ENCODE results near the gene TRAPPC5. TPM values are rescaled to one million over a fixed set of nuclear protein-coding genes. Genes with fewer than 3 reads are reported as not detected.
"Not testable (repeated sequence)": the region's sequence is repeated elsewhere in the genome, so short reads cannot be mapped to it uniquely, and the experiment has no call there.

Gene TRAPPC5
- polyA plus RNA-seq, 1 donor, result 51.2 TPM

DNA sequence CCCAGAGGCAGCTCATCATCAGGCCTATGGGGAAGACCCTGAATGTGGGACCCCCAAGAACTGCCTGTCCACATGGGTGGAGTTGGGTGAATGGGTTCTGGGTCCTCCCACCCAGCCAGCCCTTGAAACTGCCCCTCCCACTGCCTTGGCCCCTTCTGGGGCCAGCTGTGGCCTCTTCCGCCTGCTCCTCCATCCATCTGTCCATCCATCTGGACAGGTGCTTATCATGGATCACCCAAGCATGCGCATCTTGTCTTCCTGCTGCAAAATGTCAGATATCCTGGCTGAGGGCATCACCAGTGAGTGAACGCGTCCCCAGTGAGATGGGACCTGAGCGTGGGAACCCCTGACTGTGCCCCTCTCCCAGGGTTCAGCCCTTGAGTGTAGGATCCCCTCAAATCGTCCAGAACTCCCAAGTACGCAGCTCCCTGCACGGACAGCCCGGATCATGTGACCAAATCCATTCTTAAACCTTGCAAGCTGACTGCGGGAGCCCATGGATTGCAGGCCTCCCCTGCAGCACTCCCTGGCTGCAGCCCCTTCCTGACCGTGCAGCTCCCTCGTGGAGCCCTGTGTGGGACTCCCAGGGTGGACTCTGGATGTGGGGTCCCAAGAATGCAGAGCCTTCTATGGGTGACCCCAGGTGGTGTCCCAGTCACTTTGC lies 41.7 kb upstream of the TRAPPC5 start:
- no peak overlapping the region for H3K4me3 ChIP-seq (ENCODE audit: low read length)
- no peak for DNase-seq

GRCh38 chr19:7639863-7640348 lies 40.7 kb upstream of the TRAPPC5 start:
- H3K27me3 ChIP-seq (ENCODE audit: control insufficient read depth, insufficient read depth, low read length), result peaks cover 7% of the 10 kb centered on the region
- H3K9me3 ChIP-seq (ENCODE audit: control insufficient read depth, low read depth, low read length), result no peaks in the 10 kb centered on the region
- DNase-seq, result no peak
- H3K27ac ChIP-seq (ENCODE audit: low read length), result no peak overlapping the region
- WGBS (ENCODE audit: insufficient coverage, low lambda C conversion rate), result no CpG with 5 or more reads among the region's 13 CpGs
- peaks cover 9% of the 10 kb centered on the region for H3K4me1 ChIP-seq (ENCODE audit: control insufficient read depth, insufficient read depth, low read length)
- no peak overlapping the region for H3K4me3 ChIP-seq (ENCODE audit: low read length)
- peaks cover 21% of the 10 kb centered on the region for H3K36me3 ChIP-seq (ENCODE audit: control insufficient read depth, insufficient read depth, low read length)

More for the DNA sequence above, 41.7 kb upstream of the TRAPPC5 start:
- H3K4me1 ChIP-seq (ENCODE audit: control insufficient read depth, insufficient read depth, low read length), result peaks cover 9% of the 10 kb centered on the region
- no peak overlapping the region for H3K27ac ChIP-seq (ENCODE audit: low read length)
- H3K36me3 ChIP-seq (ENCODE audit: control insufficient read depth, insufficient read depth, low read length), result peaks cover 16% of the 10 kb centered on the region
- WGBS (ENCODE audit: insufficient coverage, low lambda C conversion rate), result no CpG with 5 or more reads among the region's 12 CpGs
- peaks cover 7% of the 10 kb centered on the region for H3K27me3 ChIP-seq (ENCODE audit: control insufficient read depth, insufficient read depth, low read length)
- no peaks in the 10 kb centered on the region for H3K9me3 ChIP-seq (ENCODE audit: control insufficient read depth, low read depth, low read length)

DNA sequence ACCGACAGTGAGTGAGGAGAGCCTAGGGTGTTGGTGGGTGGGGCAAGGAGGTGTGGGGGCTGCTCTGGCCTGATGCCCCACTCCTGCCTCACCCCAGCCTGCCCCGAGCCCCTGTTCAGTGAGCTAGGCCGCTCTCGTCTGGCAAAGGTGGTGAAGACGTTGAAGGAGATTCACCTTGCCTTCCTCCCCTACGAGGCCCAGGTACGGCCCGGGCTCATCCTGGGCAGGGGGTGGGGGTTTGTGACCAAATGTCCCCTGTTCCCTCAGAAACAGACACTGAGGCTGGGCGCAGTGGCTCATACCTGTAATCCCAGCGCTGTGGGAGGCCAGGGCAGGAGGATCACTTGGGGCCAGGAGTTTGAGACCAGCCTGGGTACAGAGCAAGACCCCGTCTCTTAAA lies 39.8 kb upstream of the TRAPPC5 start:
- Histone ChIP-seq H3K27ac (ENCODE audit: low read length) (no peak overlapping the region), H3K36me3 (ENCODE audit: control insufficient read depth, insufficient read depth, low read length) (peaks cover 25% of the 10 kb centered on the region), H3K27me3 (ENCODE audit: control insufficient read depth, insufficient read depth, low read length) (peaks cover 5% of the 10 kb centered on the region), H3K4me1 (ENCODE audit: control insufficient read depth, insufficient read depth, low read length) (peaks cover 9% of the 10 kb centered on the region), H3K9me3 (ENCODE audit: control insufficient read depth, low read depth, low read length) (no peaks in the 10 kb centered on the region), H3K4me3 (ENCODE audit: low read length) (no peak overlapping the region)
- 100% methylated on average over 1 of the region's 11 CpGs for WGBS (ENCODE audit: insufficient coverage, low lambda C conversion rate)
- no peak for DNase-seq

GRCh38 chr19:7641290-7642276 lies 39.0 kb upstream of the TRAPPC5 start:
- no peak overlapping the region for H3K27ac ChIP-seq (ENCODE audit: low read length)
- no peak for DNase-seq
- peaks cover 27% of the 10 kb centered on the region for H3K36me3 ChIP-seq (ENCODE audit: control insufficient read depth, insufficient read depth, low read length)
- H3K4me1 ChIP-seq (ENCODE audit: control insufficient read depth, insufficient read depth, low read length), result peaks cover 9% of the 10 kb centered on the region
- no peaks in the 10 kb centered on the region for H3K9me3 ChIP-seq (ENCODE audit: control insufficient read depth, low read depth, low read length)
- no peak overlapping the region for H3K4me3 ChIP-seq (ENCODE audit: low read length)
- WGBS (ENCODE audit: insufficient coverage, low lambda C conversion rate), result no CpG with 5 or more reads among the region's 43 CpGs
- no peaks in the 10 kb centered on the region for H3K27me3 ChIP-seq (ENCODE audit: control insufficient read depth, insufficient read depth, low read length)

DNA sequence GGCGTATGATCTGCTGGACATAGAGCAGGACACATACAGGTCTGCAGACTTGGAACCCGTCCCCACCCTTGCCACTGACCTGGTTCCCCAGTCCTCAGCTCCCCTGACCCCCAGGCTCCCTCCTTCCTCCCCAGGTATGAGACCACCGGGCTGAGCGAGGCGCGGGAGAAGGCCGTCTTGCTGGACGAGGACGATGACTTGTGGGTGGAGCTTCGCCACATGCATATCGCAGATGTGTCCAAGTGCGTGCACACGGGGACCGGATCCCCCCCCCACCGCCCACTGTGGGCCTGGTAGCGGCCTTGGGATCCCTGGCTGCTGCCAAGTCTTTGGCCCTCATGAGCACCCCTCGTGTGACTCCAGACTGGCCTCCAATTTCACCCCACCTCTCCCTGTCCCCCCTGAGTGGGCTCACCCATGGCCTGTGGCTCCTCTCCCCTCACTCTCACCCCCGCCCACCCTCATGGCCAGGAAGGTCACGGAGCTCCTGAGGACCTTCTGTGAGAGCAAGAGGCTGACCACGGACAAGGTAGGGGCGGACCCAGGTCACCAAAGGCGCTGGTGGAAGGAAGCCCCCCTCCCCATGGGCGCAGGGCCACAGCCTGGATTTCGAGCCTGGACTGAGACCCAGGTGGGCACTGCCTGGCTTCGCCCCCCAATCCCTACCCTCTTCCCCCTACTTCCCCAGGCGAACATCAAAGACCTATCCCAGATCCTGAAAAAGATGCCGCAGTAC lies 38.2 kb upstream of the TRAPPC5 start:
- no peaks in the 10 kb centered on the region for H3K27me3 ChIP-seq (ENCODE audit: control insufficient read depth, insufficient read depth, low read length)
- DNase-seq, result no peak
- WGBS (ENCODE audit: insufficient coverage, low lambda C conversion rate), result no CpG with 5 or more reads among the region's 27 CpGs
- H3K4me3 ChIP-seq (ENCODE audit: low read length), result no peak overlapping the region
- H3K36me3 ChIP-seq (ENCODE audit: control insufficient read depth, insufficient read depth, low read length), result peaks cover 32% of the 10 kb centered on the region
- H3K27ac ChIP-seq (ENCODE audit: low read length), result no peak overlapping the region
- peaks cover 6% of the 10 kb centered on the region for H3K4me1 ChIP-seq (ENCODE audit: control insufficient read depth, insufficient read depth, low read length)
- no peaks in the 10 kb centered on the region for H3K9me3 ChIP-seq (ENCODE audit: control insufficient read depth, low read depth, low read length)

- Histone ChIP-seq H3K4me1 (ENCODE audit: control insufficient read depth, insufficient read depth, low read length) (peaks cover 3% of the 10 kb centered on the region), H3K36me3 (ENCODE audit: control insufficient read depth, insufficient read depth, low read length) (peaks cover 32% of the 10 kb centered on the region), H3K27ac (ENCODE audit: low read length) (no peak overlapping the region), H3K27me3 (ENCODE audit: control insufficient read depth, insufficient read depth, low read length) (no peaks in the 10 kb centered on the region), H3K4me3 (ENCODE audit: low read length) (no peak overlapping the region), H3K9me3 (ENCODE audit: control insufficient read depth, low read depth, low read length) (no peaks in the 10 kb centered on the region)
- DNase-seq, result no peak
- WGBS (ENCODE audit: insufficient coverage, low lambda C conversion rate), result no CpG with 5 or more reads among the region's 8 CpGs
These were observed 37.6 kb upstream of the TRAPPC5 start for GRCh38 chr19:7643031-7643415.

DNA sequence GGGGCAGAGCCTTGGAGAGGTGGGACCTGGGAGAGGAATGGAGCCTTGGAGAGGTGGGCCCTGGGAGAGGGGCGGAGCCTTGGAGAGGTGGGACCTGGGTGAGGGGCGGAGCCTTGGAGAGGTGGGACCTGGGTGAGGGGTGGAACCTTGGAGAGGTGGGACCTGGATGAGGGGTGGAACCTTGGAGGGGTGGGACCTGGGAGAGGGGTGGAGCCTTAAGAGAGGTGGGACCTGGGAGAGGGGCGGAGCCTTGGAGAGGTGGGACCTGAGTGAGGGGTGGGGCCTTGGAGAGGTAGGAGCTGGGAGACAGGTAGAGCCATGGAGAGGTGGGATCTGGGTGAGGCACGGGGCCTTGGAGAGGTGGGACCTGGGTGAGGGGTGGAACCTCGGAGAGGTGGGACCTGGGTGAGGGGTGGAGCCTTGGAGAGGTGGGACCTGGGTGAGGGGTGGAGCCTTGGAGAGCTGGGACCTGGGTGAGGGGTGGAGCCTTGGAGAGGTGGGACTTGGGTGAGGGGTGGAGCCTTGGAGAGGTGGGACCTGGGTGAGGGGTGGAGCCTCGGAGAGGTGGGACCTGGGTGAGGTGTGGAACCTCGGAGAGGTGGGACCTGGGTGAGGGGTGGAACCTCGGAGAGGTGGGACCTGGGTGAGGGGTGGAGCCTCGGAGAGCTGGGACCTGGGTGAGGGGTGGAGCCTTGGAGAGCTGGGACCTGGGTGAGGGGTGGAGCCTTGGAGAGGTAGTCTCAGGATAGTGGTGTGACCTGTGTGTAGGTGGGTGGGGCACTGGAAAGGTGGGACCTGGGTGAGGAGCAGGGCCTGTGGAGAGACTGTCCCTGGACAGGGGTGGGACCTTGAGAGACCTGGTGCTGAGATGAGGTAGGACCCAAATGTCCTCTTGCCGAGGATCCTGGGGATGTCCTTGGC lies 36.7 kb upstream of the TRAPPC5 start:
- DNase-seq, result peak in 1 of 2 donors; percentile 35
- H3K36me3 ChIP-seq (ENCODE audit: control insufficient read depth, insufficient read depth, low read length), result peaks cover 28% of the 10 kb centered on the region
- not testable (repeated sequence) for H3K9me3 ChIP-seq (ENCODE audit: control insufficient read depth, low read depth, low read length); H3K27ac ChIP-seq (ENCODE audit: low read length); H3K4me3 ChIP-seq (ENCODE audit: low read length); H3K27me3 ChIP-seq (ENCODE audit: control insufficient read depth, insufficient read depth, low read length); H3K4me1 ChIP-seq (ENCODE audit: control insufficient read depth, insufficient read depth, low read length)
- WGBS (ENCODE audit: insufficient coverage, low lambda C conversion rate), result no CpG with 5 or more reads among the region's 10 CpGs

GRCh38 chr19:7644550-7644877 lies 36.1 kb upstream of the TRAPPC5 start:
- Histone ChIP-seq H3K4me3 (ENCODE audit: low read length) (no peak overlapping the region), H3K36me3 (ENCODE audit: control insufficient read depth, insufficient read depth, low read length) (peaks cover 25% of the 10 kb centered on the region)

DNA sequence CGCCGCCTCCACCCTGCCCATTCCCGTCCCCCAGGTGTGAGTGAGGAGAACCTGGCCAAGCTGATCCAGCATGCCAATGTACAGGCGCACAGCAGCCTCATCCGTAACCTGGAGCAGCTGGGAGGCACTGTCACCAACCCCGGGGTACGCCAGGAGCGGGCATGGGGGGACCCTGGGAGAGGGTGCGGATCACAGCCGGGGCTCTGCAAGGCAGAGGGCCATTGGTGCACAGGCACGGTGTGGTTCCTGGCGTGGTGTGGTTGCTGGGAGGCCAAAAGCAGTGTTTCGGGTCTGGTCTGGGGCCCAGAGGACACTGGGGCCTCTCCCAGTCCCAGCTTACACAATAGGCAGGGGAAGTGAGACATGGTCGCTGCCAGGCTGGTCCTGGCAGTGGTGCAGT lies 35.5 kb upstream of the TRAPPC5 start:
- no peak for DNase-seq
- peaks cover 23% of the 10 kb centered on the region for H3K36me3 ChIP-seq (ENCODE audit: control insufficient read depth, insufficient read depth, low read length)

More at GRCh38 chr19:7644550-7644877, 36.1 kb upstream of the TRAPPC5 start:
- no peak for DNase-seq
- WGBS (ENCODE audit: insufficient coverage, low lambda C conversion rate), result no CpG with 5 or more reads among the region's 20 CpGs
- no peaks in the 10 kb centered on the region for H3K27me3 ChIP-seq (ENCODE audit: control insufficient read depth, insufficient read depth, low read length)
- H3K4me1 ChIP-seq (ENCODE audit: control insufficient read depth, insufficient read depth, low read length), result no peaks in the 10 kb centered on the region
- H3K27ac ChIP-seq (ENCODE audit: low read length), result no peak overlapping the region
- no peaks in the 10 kb centered on the region for H3K9me3 ChIP-seq (ENCODE audit: control insufficient read depth, low read depth, low read length)

More for the DNA sequence above, 35.5 kb upstream of the TRAPPC5 start:
- Histone ChIP-seq H3K9me3 (ENCODE audit: control insufficient read depth, low read depth, low read length) (no peaks in the 10 kb centered on the region), H3K4me3 (ENCODE audit: low read length) (no peak overlapping the region), H3K27me3 (ENCODE audit: control insufficient read depth, insufficient read depth, low read length) (no peaks in the 10 kb centered on the region), H3K4me1 (ENCODE audit: control insufficient read depth, insufficient read depth, low read length) (no peaks in the 10 kb centered on the region), H3K27ac (ENCODE audit: low read length) (no peak overlapping the region)
- WGBS (ENCODE audit: insufficient coverage, low lambda C conversion rate), result no CpG with 5 or more reads among the region's 14 CpGs
